IPS-20b (cell line): ENCODE results near the gene PCDHGA10.
"Not testable (repeated sequence)": the region's sequence is repeated elsewhere in the genome, so short reads cannot be mapped to it uniquely, and the experiment has no call there.

Experiments used
- H3K27ac ChIP-seq: one replicate; pipeline ENCODE4 v1.5.1; 2013; ENCODE audit warnings: low read length
- H3K27me3 ChIP-seq: 2 replicates; pipeline ENCODE4 v1.6.1; 2013; ENCODE audit warnings: mild to moderate bottlenecking, low read length, inconsistent platforms; ENCODE audit not compliant: insufficient read depth
- H3K36me3 ChIP-seq: 2 replicates; pipeline ENCODE4 v1.6.1; 2013; ENCODE audit warnings: low read depth, mild to moderate bottlenecking, inconsistent platforms, low read length, moderate library complexity; ENCODE audit not compliant: insufficient read depth
- H3K4me1 ChIP-seq: 2 replicates; pipeline ENCODE4 v1.6.1; 2013; ENCODE audit warnings: mild to moderate bottlenecking, control low read depth, inconsistent platforms, low read length, moderate library complexity; ENCODE audit not compliant: insufficient read depth
- H3K4me3 ChIP-seq: 2 replicates; pipeline ENCODE4 v1.5.1; 2013; ENCODE audit warnings: mild to moderate bottlenecking, low read length, inconsistent platforms
- H3K9ac ChIP-seq: 2 replicates; pipeline ENCODE4 v1.6.1; 2013; ENCODE audit warnings: low read depth, mild to moderate bottlenecking, inconsistent platforms, low read length, moderate library complexity
- H3K9me3 ChIP-seq: 2 replicates; pipeline ENCODE4 v1.6.1; 2013; ENCODE audit warnings: mild to moderate bottlenecking, low read depth, low read length, inconsistent platforms; ENCODE audit not compliant: insufficient read depth

Gene PCDHGA10

GRCh38 chr5:141399555-141400258 lies 13.1 kb upstream of the PCDHGA10 start:
- Histone ChIP-seq H3K9me3 (peaks cover 65% of the 10 kb centered on the region), H3K4me3 (no peak overlapping the region), H3K36me3 (no peaks in the 10 kb centered on the region), H3K27ac (no peak overlapping the region), H3K9ac (no peak overlapping the region), H3K4me1 (no peaks in the 10 kb centered on the region), H3K27me3 (no peaks in the 10 kb centered on the region)

DNA sequence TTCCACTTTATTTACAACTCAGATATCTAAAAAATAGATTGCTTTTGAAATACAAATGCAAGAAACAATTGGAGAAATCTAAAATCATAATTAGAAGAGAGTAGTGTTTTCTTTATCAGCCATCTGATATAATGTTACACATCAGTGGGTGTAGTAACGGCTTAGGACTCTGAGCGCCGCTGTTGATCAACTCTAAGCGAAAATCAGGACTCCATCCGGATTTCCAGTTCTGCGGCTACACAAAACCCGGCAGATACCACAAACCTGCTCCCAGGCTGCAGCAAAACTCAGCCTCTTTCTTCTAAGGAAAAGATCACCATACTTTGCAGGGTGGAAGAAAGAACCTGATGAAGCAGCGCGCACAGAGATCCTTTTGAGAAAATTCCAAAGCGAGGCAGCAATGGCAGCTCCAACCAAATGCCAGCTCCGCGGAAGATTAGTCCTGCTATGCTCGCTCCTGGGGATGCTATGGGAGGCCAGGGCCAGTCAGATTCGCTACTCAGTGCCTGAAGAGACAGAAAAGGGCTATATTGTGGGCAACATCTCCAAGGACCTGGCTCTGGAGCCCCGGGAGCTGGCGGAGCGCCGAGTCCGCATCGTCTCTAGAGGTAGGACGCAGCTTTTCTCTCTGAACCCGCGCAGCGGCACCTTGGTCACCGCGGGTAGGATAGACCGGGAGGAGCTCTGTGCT lies 10.1 kb upstream of the PCDHGA10 start, which contains the start of gene PCDHGA9:
PCDHGA9 (plus strand) TSS at position 226 of the 691 bp plus-strand sequence; CDS start at position 401, 175 bp downstream.
- Histone ChIP-seq H3K9me3 (peaks cover 38% of the 10 kb centered on the region), H3K36me3 (no peaks in the 10 kb centered on the region), H3K27me3 (no peaks in the 10 kb centered on the region), H3K4me3 (no peak within 1 kb of the TSS), H3K4me1 (no peaks in the 10 kb centered on the region), H3K9ac (no peak within 1 kb of the TSS), H3K27ac (no peak within 1 kb of the TSS)

DNA sequence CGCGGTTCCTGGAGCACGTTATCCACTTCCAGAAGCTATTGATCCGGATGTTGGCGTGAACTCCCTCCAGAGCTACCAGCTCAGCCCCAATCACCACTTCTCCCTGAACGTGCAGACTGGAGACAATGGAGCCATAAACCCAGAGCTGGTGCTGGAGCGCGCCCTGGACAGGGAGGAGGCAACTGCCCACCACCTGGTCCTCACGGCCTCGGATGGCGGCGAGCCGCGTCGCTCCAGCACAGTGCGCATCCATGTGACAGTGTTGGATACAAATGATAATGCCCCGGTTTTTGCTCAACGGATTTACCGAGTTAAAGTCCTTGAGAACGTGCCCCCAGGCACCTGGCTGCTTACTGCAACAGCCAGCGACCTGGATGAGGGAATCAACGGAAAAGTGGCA lies 9.4 kb upstream of the PCDHGA10 start:
- Histone ChIP-seq H3K9ac (no peak overlapping the region), H3K4me1 (no peaks in the 10 kb centered on the region), H3K27me3 (peaks cover under 1% of the 10 kb centered on the region; the same call in 1 of the 2 replicates), H3K9me3 (peaks cover 37% of the 10 kb centered on the region), H3K27ac (no peak overlapping the region), H3K4me3 (no peak overlapping the region), H3K36me3 (no peaks in the 10 kb centered on the region)

DNA sequence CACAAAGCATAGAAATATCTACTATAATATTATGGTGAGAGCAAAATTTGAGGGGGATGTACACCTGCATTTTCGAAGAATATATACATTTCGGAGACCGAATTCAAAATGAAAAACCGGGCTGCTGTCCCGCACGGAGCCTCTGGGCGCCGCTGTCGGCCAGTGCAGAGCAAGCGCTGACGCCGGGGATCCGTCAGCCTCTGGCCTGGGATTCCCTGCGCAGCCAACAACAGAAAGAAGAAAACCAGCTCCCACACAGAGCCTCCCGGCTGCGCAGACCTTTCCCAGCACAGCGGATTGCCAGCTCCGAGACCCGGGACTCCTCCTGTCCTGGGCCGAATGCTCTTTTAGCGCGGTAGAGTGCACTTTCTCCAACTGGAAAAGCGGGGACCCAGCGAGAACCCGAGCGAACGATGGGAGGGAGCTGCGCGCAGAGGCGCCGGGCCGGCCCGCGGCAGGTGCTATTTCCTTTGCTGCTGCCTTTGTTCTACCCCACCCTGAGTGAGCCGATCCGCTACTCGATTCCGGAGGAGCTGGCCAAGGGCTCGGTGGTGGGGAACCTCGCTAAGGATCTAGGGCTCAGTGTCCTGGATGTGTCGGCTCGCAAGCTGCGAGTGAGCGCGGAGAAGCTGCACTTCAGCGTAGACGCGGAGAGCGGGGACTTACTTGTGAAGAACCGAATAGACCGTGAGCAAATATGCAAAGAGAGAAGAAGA lies 4.8 kb upstream of the PCDHGA10 start, which contains the start of gene PCDHGB6:
PCDHGB6 (plus strand) TSS at position 232 of the 716 bp plus-strand sequence; CDS start at position 414, 182 bp downstream.
- H3K27ac ChIP-seq, H3K4me1 ChIP-seq, H3K36me3 ChIP-seq: not testable (repeated sequence)
- Histone ChIP-seq H3K9ac (peak within 1 kb of the TSS; percentile 76), H3K9me3 (peaks cover 16% of the 10 kb centered on the region; the same call in 1 of the 2 replicates), H3K4me3 (peak within 1 kb of the TSS; percentile 84), H3K27me3 (peaks cover 12% of the 10 kb centered on the region)

DNA sequence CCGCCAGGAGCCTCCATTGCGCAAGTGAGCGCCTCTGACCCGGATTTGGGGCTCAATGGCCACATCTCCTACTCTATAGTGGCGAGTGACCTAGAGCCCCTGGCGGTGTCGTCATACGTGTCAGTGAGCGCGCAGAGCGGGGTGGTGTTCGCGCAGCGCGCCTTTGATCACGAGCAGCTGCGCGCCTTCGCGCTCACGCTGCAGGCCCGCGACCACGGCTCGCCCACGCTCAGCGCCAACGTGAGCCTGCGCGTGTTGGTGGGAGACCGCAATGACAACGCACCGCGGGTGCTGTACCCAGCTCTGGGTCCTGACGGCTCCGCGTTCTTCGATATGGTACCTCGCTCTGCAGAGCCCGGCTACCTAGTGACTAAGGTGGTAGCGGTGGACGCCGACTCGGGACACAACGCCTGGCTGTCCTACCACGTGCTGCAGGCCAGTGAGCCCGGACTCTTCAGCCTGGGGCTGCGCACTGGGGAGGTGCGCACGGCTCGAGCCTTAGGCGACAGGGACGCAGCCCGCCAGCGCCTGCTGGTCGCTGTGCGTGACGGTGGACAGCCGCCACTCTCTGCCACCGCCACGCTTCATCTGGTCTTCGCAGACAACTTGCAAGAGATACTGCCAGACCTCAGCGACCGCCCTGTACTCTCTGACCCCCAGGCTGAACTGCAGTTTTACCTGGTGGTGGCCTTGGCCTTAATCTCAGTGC lies 3.0 kb upstream of the PCDHGA10 start:
- Histone ChIP-seq H3K9me3 (peaks cover 27% of the 10 kb centered on the region), H3K27me3 (peaks cover 12% of the 10 kb centered on the region), H3K27ac (no peak overlapping the region), H3K36me3 (no peaks in the 10 kb centered on the region), H3K9ac (no peak overlapping the region), H3K4me1 (no peaks in the 10 kb centered on the region), H3K4me3 (no peak overlapping the region)

DNA sequence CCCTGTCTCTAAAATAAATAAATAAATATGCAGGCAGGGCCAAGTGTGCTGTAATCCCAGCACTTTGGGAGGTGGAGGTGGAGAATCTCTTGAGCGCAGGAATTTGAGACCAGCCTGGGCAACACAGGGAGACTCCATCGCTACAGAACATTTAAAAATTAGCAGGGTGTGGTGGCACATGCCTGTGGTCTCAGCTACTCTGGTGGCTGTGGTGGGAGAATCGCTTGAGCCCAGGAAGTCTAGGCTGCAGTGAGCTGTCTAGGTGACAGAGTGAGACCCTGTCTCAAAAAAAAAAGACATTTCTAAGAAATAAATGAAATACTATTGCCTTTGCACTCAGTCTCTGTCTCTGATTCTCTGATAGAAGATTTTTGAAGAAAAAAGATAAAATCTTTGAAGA lies 1.2 kb upstream of the PCDHGA10 start:
- H3K27ac ChIP-seq, result no peak overlapping the region
- H3K27me3 ChIP-seq, result peaks cover 12% of the 10 kb centered on the region
- H3K36me3 ChIP-seq, result no peaks in the 10 kb centered on the region
- no peaks in the 10 kb centered on the region for H3K4me1 ChIP-seq
- no peak overlapping the region for H3K9ac ChIP-seq
- H3K9me3 ChIP-seq, result peaks cover 27% of the 10 kb centered on the region
- no peak overlapping the region for H3K4me3 ChIP-seq

GRCh38 chr5:141413540-141414069 lies 818 bp downstream of the PCDHGA10 start:
- Histone ChIP-seq H3K9ac (peak overlapping the region; percentile 77; the same call in 1 of the 2 replicates), H3K4me3 (peak overlapping the region; percentile 78; the same call in 1 of the 2 replicates), H3K27ac (no peak overlapping the region), H3K27me3 (peaks cover 17% of the 10 kb centered on the region), H3K4me1 (no peaks in the 10 kb centered on the region), H3K9me3 (peaks cover 31% of the 10 kb centered on the region), H3K36me3 (no peaks in the 10 kb centered on the region)

DNA sequence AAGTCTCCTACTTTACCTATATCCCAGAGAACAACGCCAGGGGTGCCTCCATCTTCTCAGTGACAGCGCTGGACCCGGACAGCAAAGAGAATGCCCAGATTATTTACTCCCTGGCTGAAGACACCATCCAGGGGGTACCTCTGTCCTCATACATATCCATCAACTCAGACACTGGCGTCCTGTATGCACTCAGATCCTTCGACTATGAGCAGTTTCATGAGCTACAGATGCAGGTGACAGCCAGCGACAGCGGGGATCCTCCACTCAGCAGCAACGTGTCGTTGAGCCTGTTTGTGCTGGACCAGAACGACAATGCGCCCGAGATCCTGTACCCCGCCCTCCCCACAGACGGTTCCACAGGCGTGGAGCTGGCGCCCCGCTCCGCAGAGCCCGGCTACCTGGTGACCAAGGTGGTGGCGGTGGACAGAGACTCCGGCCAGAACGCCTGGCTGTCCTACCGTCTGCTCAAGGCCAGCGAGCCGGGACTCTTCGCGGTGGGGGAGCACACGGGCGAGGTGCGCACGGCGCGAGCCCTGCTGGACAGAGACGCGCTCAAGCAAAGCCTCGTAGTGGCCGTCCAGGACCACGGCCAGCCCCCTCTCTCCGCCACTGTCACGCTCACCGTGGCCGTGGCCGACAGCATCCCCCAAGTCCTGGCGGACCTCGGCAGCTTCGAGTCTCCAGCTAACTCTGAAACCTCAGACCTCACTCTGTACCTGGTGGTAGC lies 1.9 kb downstream of the PCDHGA10 start:
- H3K4me1 ChIP-seq, H3K27ac ChIP-seq, H3K36me3 ChIP-seq, H3K4me3 ChIP-seq, H3K9ac ChIP-seq: not testable (repeated sequence)
- Histone ChIP-seq H3K27me3 (peaks cover 13% of the 10 kb centered on the region), H3K9me3 (peaks cover 30% of the 10 kb centered on the region)

DNA sequence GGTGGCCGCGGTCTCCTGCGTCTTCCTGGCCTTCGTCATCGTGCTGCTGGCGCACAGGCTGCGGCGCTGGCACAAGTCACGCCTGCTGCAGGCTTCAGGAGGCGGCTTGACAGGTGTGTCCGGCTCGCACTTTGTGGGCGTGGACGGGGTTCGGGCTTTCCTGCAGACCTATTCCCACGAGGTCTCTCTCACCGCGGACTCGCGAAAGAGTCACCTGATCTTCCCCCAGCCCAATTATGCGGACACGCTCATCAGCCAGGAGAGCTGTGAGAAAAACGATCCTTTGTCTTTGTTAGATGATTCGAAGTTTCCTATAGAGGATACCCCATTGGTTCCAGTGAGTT lies 2.5 kb downstream of the PCDHGA10 start:
- not testable (repeated sequence) for H3K36me3 ChIP-seq, H3K27ac ChIP-seq, H3K4me3 ChIP-seq, H3K4me1 ChIP-seq, H3K9ac ChIP-seq
- Histone ChIP-seq H3K27me3 (peaks cover 13% of the 10 kb centered on the region), H3K9me3 (peaks cover 35% of the 10 kb centered on the region)

GRCh38 chr5:141417494-141418172 lies 4.8 kb downstream of the PCDHGA10 start, which contains the start of gene PCDHGB7:
TSS of gene PCDHGB7 (plus strand) at chr5:141417677. CDS start at chr5:141417860, 183 bp downstream.
- not testable (repeated sequence) for H3K27ac ChIP-seq

More at GRCh38 chr5:141417494-141418172, 4.8 kb downstream of the PCDHGA10 start, which contains the start of gene PCDHGB7:
- H3K4me3 ChIP-seq, result peak within 1 kb of the TSS; percentile 72
- peaks cover 13% of the 10 kb centered on the region for H3K27me3 ChIP-seq
- not testable (repeated sequence) for H3K4me1 ChIP-seq
- H3K9ac ChIP-seq, result peak within 1 kb of the TSS; percentile 78
- H3K36me3 ChIP-seq, result peaks cover 26% of the 10 kb centered on the region; the same call in 1 of the 2 replicates
- H3K9me3 ChIP-seq, result peaks cover 57% of the 10 kb centered on the region
